Caco-2 (cell line): Measurements from ENCODE around the gene NUP93. TPM values are rescaled to one million over a fixed set of nuclear protein-coding genes. Genes with fewer than 3 reads are reported as not detected.

Experiments
- BruUV-seq: library from RNA; stranded (reverse); fragments of 400-500 nt; replicated peaks from 2 replicates; lab custom pipeline; 2021; lab: Mats Ljungman, UMichigan
- CTCF ChIA-PET: fragments of 300-600 bp; sonication (Branson Sonifier 250); formaldehyde crosslinking; loops from one replicate; lab custom pipeline; 2022; ENCODE audit warnings: antibody characterized with exemption; lab: Charles Lee
- POLR2A ChIA-PET: fragments of 300-600 bp; sonication (Branson Sonifier 250); formaldehyde crosslinking; loops from one replicate; lab custom pipeline; 2022; ENCODE audit warnings: antibody characterized with exemption; lab: Charles Lee
- DNase-seq, 2 experiments: peaks; one replicate each; pipeline versions ENCODE4 v3.0.0 to v3.0.0-alpha.2; 2020 to 2022
- H3K27me3 ChIP-seq: replicated peaks from 2 replicates; pipeline ENCODE4 v1.6.0; 2011; ENCODE audit warnings: low read length; ENCODE audit not compliant: control insufficient read depth, insufficient read depth
- H3K36me3 ChIP-seq: 2 replicates; pipeline ENCODE4 v1.5.1; 2011; ENCODE audit warnings: low read length; ENCODE audit not compliant: control insufficient read depth, insufficient read depth
- H3K4me1 ChIP-seq: fragments of 250-450 bp; sonication (Bioruptor Pico); 2 replicates; pipeline ENCODE4 v1.5.1; 2020; ENCODE audit warnings: mild to moderate bottlenecking
- H3K4me3 ChIP-seq: 2 replicates; pipeline ENCODE4 v1.5.1; 2011; ENCODE audit warnings: low read depth, mild to moderate bottlenecking, control low read depth, low read length
- H3K9me3 ChIP-seq: fragments of 250-450 bp; sonication (Bioruptor Pico); 2 replicates; pipeline ENCODE4 v1.5.1; 2020; ENCODE audit warnings: mild to moderate bottlenecking, moderate library complexity
- H3K27ac Mint-ChIP-seq: one replicate; pipeline ENCODE4 v1.8.0; 2022; ENCODE audit warnings: mixed read lengths; ENCODE audit not compliant: unreplicated experiment
- H3K27me3 Mint-ChIP-seq: one replicate; pipeline ENCODE4 v1.8.0; 2022; ENCODE audit warnings: mixed read lengths; ENCODE audit not compliant: insufficient read depth, unreplicated experiment
- H3K36me3 Mint-ChIP-seq: one replicate; pipeline ENCODE4 v1.8.0; 2022; ENCODE audit warnings: mild to moderate bottlenecking, mixed read lengths; ENCODE audit not compliant: insufficient read depth, unreplicated experiment
- H3K4me1 Mint-ChIP-seq: one replicate; pipeline ENCODE4 v1.8.0; 2022; ENCODE audit warnings: low read depth, mixed read lengths; ENCODE audit not compliant: unreplicated experiment
- H3K4me3 Mint-ChIP-seq: one replicate; pipeline ENCODE4 v1.8.0; 2022; ENCODE audit warnings: mild to moderate bottlenecking, moderate library complexity, mixed read lengths; ENCODE audit not compliant: unreplicated experiment
- H3K9me3 Mint-ChIP-seq: one replicate; pipeline ENCODE4 v1.8.0; 2022; ENCODE audit warnings: mixed read lengths; ENCODE audit not compliant: unreplicated experiment
- intact Hi-C: fragments of 100-400 bp; cut with micrococcal nuclease; formaldehyde crosslinking; loops from one replicate; pipeline ENCODE4 v1.10.0; 2022; ENCODE audit not compliant: unreplicated experiment
- total RNA-seq: library from RNA; stranded (reverse); gene quantifications from 2 replicates; pipeline ENCODE4 v1.2.3, GENCODE V29; 2022
- TF ChIP-seq, protein P1 (sequence below), 2 experiments: fragments of 200-600 bp in 1 of 2; IDR thresholded peaks; 1 replicate in 1 of 2; 2 replicates in 1 of 2; pipeline versions ENCODE4 v1.5.1 to v1.8.0; 2011 to 2022; ENCODE audit warnings: antibody characterized with exemption in 1 of 2, control low read depth in 1 of 2, inconsistent platforms in 1 of 2, low read depth in 1 of 2, low read length in 1 of 2, mild to moderate bottlenecking in 1 of 2, moderate library complexity in 1 of 2; ENCODE audit not compliant: insufficient read depth in 1 of 2, severe bottlenecking in 1 of 2, unreplicated experiment in 1 of 2

The NUP93 gene
- total RNA-seq, 1 experiment from 2014 or later, result 148 TPM

DNA sequence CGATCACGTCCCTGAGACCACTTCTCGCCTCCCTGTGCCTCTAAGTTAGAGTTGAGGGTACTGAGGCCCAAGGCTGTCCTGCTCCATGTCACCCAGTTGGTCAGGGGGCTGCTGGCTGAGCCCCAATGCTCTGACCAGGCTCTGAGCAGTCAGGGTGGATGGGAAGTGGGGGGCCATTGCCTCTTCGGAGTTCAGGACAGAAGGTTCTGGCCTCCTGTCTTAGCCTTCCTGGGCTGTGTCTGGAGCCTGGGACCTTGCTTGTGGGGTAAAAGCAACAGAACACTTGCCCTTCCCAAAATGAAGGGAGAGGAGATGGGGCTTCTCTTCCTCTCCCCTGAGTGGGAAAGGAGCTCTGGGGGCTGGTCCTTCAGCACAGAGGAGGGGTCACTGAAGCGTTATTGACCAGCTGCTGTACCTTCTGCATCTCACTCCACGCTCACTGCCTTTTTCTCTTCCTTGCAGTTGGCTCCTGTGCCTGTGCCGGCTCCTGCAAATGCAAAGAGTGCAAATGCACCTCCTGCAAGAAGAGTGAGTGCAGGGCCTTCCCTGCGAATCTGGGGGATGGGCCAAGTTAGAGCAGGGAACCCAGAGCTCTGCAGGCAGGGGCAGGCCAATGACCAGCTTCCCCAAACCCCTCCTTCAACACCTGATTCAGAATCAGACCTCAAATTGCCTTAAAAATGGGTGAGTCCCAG, 47.1 kb upstream of the NUP93 start:
- no peaks in the 10 kb centered on the region for H3K36me3 Mint-ChIP-seq
- Histone ChIP-seq H3K4me3 (peak overlapping the region; percentile 65), H3K4me1 (peaks cover 8% of the 10 kb centered on the region; the same call in 1 of the 2 replicates), H3K36me3 (no peaks in the 10 kb centered on the region), H3K9me3 (peaks cover 8% of the 10 kb centered on the region), H3K27me3 (no peaks in the 10 kb centered on the region)
- TF ChIP-seq, protein P1, sequence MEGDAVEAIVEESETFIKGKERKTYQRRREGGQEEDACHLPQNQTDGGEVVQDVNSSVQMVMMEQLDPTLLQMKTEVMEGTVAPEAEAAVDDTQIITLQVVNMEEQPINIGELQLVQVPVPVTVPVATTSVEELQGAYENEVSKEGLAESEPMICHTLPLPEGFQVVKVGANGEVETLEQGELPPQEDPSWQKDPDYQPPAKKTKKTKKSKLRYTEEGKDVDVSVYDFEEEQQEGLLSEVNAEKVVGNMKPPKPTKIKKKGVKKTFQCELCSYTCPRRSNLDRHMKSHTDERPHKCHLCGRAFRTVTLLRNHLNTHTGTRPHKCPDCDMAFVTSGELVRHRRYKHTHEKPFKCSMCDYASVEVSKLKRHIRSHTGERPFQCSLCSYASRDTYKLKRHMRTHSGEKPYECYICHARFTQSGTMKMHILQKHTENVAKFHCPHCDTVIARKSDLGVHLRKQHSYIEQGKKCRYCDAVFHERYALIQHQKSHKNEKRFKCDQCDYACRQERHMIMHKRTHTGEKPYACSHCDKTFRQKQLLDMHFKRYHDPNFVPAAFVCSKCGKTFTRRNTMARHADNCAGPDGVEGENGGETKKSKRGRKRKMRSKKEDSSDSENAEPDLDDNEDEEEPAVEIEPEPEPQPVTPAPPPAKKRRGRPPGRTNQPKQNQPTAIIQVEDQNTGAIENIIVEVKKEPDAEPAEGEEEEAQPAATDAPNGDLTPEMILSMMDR (IDR thresholded peaks at IDR 0.05; ENCODE audit: insufficient read depth in 1 of 2, low read depth in 1 of 2, low read length in 1 of 2, severe bottlenecking in 1 of 2, unreplicated experiment in 1 of 2), result no peak
- H3K27ac Mint-ChIP-seq, result no peak overlapping the region
- H3K9me3 Mint-ChIP-seq, result peaks cover 11% of the 10 kb centered on the region
- ChIA-PET CTCF (interaction anchor here (2.3 kb wide), 1 partner anchor 19 kb away, joined by 11 read pairs; no protein-coding TSS in a partner anchor), POLR2A (interaction anchor here (0.9 kb wide), 1 partner anchor 26 kb away, joined by 3 read pairs; no protein-coding TSS in a partner anchor)
- peaks cover 7% of the 10 kb centered on the region for H3K27me3 Mint-ChIP-seq
- intact Hi-C loops, result loop anchor here (1.0 kb wide), 1 partner anchor 8 kb away; no protein-coding TSS in a partner anchor
- peak overlapping the region; percentile 95 for H3K4me3 Mint-ChIP-seq
- H3K4me1 Mint-ChIP-seq, result no peaks in the 10 kb centered on the region
- no peak for DNase-seq
- no TSS peak for BruUV-seq

DNA sequence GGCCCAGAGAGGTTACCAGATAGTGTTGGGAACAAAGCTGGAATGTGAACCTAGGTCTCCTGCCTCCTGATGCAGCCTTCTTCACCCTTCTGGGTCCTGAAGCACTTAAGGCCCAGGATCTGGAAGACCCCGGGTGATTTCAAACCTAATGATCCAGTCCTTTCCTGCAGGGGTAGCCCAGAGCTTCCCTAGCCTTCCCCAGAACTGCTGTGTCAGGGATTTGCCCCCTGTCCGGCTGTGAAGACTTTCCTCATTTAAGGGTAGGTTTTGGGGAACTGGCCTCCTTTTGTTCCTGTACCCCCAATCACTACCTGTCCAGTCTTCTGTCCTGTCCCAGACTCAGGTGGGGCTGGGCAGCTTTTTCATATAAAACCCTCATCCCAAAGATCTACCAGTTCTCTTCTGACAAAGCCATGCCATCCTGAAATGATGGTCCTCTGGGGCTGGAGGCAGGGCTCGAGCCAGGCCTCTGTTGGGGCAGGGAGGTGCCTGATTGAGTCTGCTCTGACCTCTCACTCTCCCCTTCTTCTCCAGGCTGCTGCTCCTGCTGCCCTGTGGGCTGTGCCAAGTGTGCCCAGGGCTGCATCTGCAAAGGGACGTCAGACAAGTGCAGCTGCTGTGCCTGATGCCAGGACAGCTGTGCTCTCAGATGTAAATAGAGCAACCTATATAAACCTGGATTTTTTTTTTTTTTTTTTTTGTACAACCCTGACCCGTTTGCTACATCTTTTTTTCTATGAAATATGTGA, 46.3 kb upstream of the NUP93 start:
- Mint-ChIP-seq H3K9me3 (peaks cover 11% of the 10 kb centered on the region), H3K27me3 (peaks cover 7% of the 10 kb centered on the region), H3K27ac (no peak overlapping the region), H3K36me3 (no peaks in the 10 kb centered on the region), H3K4me1 (no peaks in the 10 kb centered on the region), H3K4me3 (no peak overlapping the region)
- Histone ChIP-seq H3K4me1 (peaks cover 8% of the 10 kb centered on the region; the same call in 1 of the 2 replicates), H3K4me3 (no peak overlapping the region), H3K36me3 (no peaks in the 10 kb centered on the region), H3K9me3 (peaks cover 8% of the 10 kb centered on the region), H3K27me3 (no peaks in the 10 kb centered on the region)
- ChIA-PET CTCF (interaction anchor here (2.3 kb wide), 1 partner anchor 19 kb away, joined by 11 read pairs; no protein-coding TSS in a partner anchor), POLR2A (interaction anchor here (0.9 kb wide), 1 partner anchor 26 kb away, joined by 3 read pairs; no protein-coding TSS in a partner anchor)
- BruUV-seq, result no TSS peak
- intact Hi-C loops, result no loop called here
- TF ChIP-seq, protein P1 (IDR thresholded peaks at IDR 0.05; ENCODE audit: insufficient read depth in 1 of 2, low read depth in 1 of 2, low read length in 1 of 2, severe bottlenecking in 1 of 2, unreplicated experiment in 1 of 2), result no peak
- DNase-seq, result no peak

DNA sequence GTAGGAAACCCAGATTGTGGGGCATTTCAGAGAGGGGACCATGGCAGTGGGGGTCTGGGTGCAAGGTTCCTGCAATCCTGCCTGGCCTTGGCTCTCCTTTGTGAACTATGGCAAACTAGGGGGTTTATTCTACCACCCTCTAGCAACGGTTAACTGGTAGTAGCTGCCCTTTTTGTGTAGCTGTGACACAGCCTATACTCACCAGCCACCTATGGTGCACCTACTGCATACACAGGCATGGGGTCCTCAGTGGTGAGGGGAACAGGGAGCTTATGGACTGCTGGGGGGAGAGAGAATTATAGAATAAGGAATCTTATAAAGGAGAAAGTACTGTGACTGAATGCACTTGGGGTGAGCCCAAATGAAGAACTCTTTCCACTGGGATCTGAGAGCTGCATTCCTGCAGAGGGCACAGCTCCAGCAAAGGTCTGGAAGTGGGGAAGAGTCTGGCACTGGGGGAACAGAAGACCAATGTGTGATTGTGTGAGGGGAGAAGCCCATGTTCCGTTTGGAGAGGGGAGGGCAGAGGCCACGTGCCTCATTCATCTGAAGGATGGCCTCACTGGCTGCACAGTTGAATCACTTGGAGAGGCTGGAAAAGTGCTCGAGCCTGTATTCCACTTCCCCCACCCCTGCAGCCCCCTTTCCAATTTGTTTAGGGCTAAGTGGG, 45.5 kb upstream of the NUP93 start:
- POLR2A ChIA-PET, result no interaction called here
- peaks cover 8% of the 10 kb centered on the region for H3K9me3 ChIP-seq
- CTCF ChIA-PET, result no interaction called here
- peaks cover 8% of the 10 kb centered on the region; the same call in 1 of the 2 replicates for H3K4me1 ChIP-seq
- H3K27me3 ChIP-seq, result no peaks in the 10 kb centered on the region
- intact Hi-C loops, result no loop called here
- Mint-ChIP-seq H3K4me3 (no peak overlapping the region), H3K27me3 (peaks cover 7% of the 10 kb centered on the region), H3K36me3 (no peaks in the 10 kb centered on the region), H3K9me3 (peaks cover 11% of the 10 kb centered on the region), H3K4me1 (no peaks in the 10 kb centered on the region), H3K27ac (no peak overlapping the region)
- no peaks in the 10 kb centered on the region for H3K36me3 ChIP-seq
- no peak overlapping the region for H3K4me3 ChIP-seq
- no TSS peak for BruUV-seq
- TF ChIP-seq, protein P1 (IDR thresholded peaks at IDR 0.05; ENCODE audit: insufficient read depth in 1 of 2, low read depth in 1 of 2, low read length in 1 of 2, severe bottlenecking in 1 of 2, unreplicated experiment in 1 of 2), result no peak
- DNase-seq, result no peak
